Measurements from ENCODE around the gene CDH4.

The CDH4 gene

GRCh38 chr20:61666471-61666832 lies 414.4 kb downstream of the CDH4 start:
- no peak for DNase-seq (ENCODE audit: low read depth in 2 of 2)

GRCh38 chr20:61667056-61667792 lies 415.2 kb downstream of the CDH4 start:
- no peak for DNase-seq (ENCODE audit: low read depth in 2 of 2)

- DNase-seq (ENCODE audit: low read depth in 2 of 2) = no peak
Measured at GRCh38 chr20:61668065-61668650, 416.1 kb downstream of the CDH4 start.

- DNase-seq (ENCODE audit: low read depth in 2 of 2) = no peak
Measured at GRCh38 chr20:61668771-61669503, 416.9 kb downstream of the CDH4 start.

- no peak for DNase-seq (ENCODE audit: low read depth in 2 of 2)
Measured at GRCh38 chr20:61670274-61670673, 418.2 kb downstream of the CDH4 start.

- no peak for DNase-seq (ENCODE audit: low read depth in 2 of 2)
Measured at GRCh38 chr20:61671559-61671958, 419.5 kb downstream of the CDH4 start.

- no peak for DNase-seq (ENCODE audit: low read depth in 2 of 2)
Measured at GRCh38 chr20:61673152-61673847, 421.2 kb downstream of the CDH4 start.

- DNase-seq (ENCODE audit: low read depth in 2 of 2) = no peak
Measured at GRCh38 chr20:61674121-61674520, 422.1 kb downstream of the CDH4 start.

- no peak for DNase-seq (ENCODE audit: low read depth in 2 of 2)
Measured at GRCh38 chr20:61674688-61675087, 422.6 kb downstream of the CDH4 start.

- no peak for DNase-seq (ENCODE audit: low read depth in 2 of 2)
Measured at GRCh38 chr20:61677928-61678327, 425.9 kb downstream of the CDH4 start.

GRCh38 chr20:61678437-61678836 lies 426.4 kb downstream of the CDH4 start:
- DNase-seq (ENCODE audit: low read depth in 2 of 2) = no peak

GRCh38 chr20:61679473-61679872 lies 427.4 kb downstream of the CDH4 start:
- DNase-seq (ENCODE audit: low read depth in 2 of 2) = no peak

- DNase-seq (ENCODE audit: low read depth in 2 of 2) = no peak
Measured at GRCh38 chr20:61680096-61680495, 428.0 kb downstream of the CDH4 start.

- DNase-seq (ENCODE audit: low read depth in 2 of 2) = no peak
Measured at GRCh38 chr20:61682114-61682995, 430.3 kb downstream of the CDH4 start.

- DNase-seq (ENCODE audit: low read depth in 2 of 2) = no peak
Measured at GRCh38 chr20:61682996-61683681, 431.1 kb downstream of the CDH4 start.

- no peak for DNase-seq (ENCODE audit: low read depth in 2 of 2)
Measured at GRCh38 chr20:61683721-61684120, 431.7 kb downstream of the CDH4 start.

GRCh38 chr20:61684136-61684535 lies 432.1 kb downstream of the CDH4 start:
- no peak for DNase-seq (ENCODE audit: low read depth in 2 of 2)

- no peak for DNase-seq (ENCODE audit: low read depth in 2 of 2)
Measured at GRCh38 chr20:61684583-61685235, 432.6 kb downstream of the CDH4 start.

GRCh38 chr20:61685462-61685861 lies 433.4 kb downstream of the CDH4 start:
- DNase-seq (ENCODE audit: low read depth in 2 of 2) = no peak
